Activated CD8-positive, alpha-beta memory T cell treated with anti-CD3 and anti-CD28 coated beads, Interleukin-2, amount 50 U/mL, for 48 hours (primary cell): ENCODE measurements around the gene CEMP1.
A peak's percentile ranks its signal among the peaks of the same experiment; 100 is the strongest.
"Not testable (repeated sequence)": the region's sequence is repeated elsewhere in the genome, so short reads cannot be mapped to it uniquely, and the experiment has no call there.

Source experiments
- DNase-seq: peaks from one replicate; pipeline ENCODE4 v3.0.0-alpha.2; 2020

CEMP1 gene

GRCh38 chr16:2534335-2534734, 3.1 kb upstream of the CEMP1 start:
- not testable (repeated sequence) for DNase-seq

- no peak for DNase-seq
These were observed 2.7 kb upstream of the CEMP1 start for GRCh38 chr16:2533912-2534311.

- not testable (repeated sequence) for DNase-seq
These were observed 2.0 kb upstream of the CEMP1 start for GRCh38 chr16:2533142-2533755.

- peak; percentile 81 for DNase-seq
These were observed 1.4 kb upstream of the CEMP1 start for GRCh38 chr16:2532494-2533141.

GRCh38 chr16:2531696-2532493, 687 bp upstream of the CEMP1 start:
- DNase-seq = peak; percentile 97

GRCh38 chr16:2530629-2531318, 434 bp downstream of the CEMP1 start:
- DNase-seq = no peak

GRCh38 chr16:2529961-2530628, 1.1 kb downstream of the CEMP1 start:
- no peak for DNase-seq

- DNase-seq = no peak
These were observed 1.9 kb downstream of the CEMP1 start for GRCh38 chr16:2529061-2529931.

- no peak for DNase-seq
These were observed 2.8 kb downstream of the CEMP1 start for GRCh38 chr16:2528161-2529060.

GRCh38 chr16:2527784-2528100, 3.5 kb downstream of the CEMP1 start:
- DNase-seq = no peak

- DNase-seq = no peak
These were observed 4.0 kb downstream of the CEMP1 start for GRCh38 chr16:2527071-2527783.

GRCh38 chr16:2526135-2526534, 5.1 kb downstream of the CEMP1 start:
- DNase-seq = no peak

- no peak for DNase-seq
These were observed 6.8 kb downstream of the CEMP1 start for GRCh38 chr16:2524339-2524938.

- no peak for DNase-seq
These were observed 7.4 kb downstream of the CEMP1 start for GRCh38 chr16:2523801-2524231.

- peak; percentile 77 for DNase-seq
These were observed 10.2 kb downstream of the CEMP1 start for GRCh38 chr16:2520784-2521531.

- peak; percentile 96 for DNase-seq
These were observed 11.0 kb downstream of the CEMP1 start, which contains the start of gene AMDHD2 for GRCh38 chr16:2520097-2520783. TSS of gene AMDHD2 (plus strand) at chr16:2520371. CDS start at chr16:2520459, 88 bp downstream.

GRCh38 chr16:2519711-2520080, 11.5 kb downstream of the CEMP1 start:
- no peak for DNase-seq
